GM19324 (cell line): Measurements from ENCODE around the gene GPX3.

Experiments used
- ATAC-seq: cut with Tn5 transposase; IDR thresholded peaks from one replicate; pipeline ENCODE4 v1.9.1; 2021; ENCODE audit warnings: mild to moderate bottlenecking, moderate library complexity; ENCODE audit not compliant: unreplicated experiment, low FRiP score

Gene GPX3

DNA sequence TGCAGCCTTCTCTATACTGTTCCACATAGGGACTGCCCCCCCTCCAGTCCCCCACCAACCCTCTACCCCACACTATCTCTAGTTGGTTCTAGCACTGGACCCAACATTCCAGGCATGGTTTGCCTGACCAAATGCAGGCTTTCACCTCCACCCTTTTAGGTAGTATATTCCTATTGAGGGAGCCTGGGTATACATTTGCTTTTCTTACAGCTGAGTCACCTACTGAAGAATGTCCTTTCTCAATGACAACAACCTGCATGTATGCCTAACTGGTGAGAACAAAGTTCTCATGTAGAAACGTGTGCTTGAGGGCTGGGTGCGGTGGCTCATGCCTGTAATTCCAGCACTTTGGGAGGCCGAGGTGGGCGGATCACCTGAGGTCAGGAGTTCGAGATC lies 52.2 kb downstream of the GPX3 start:
- ATAC-seq, result no peak

DNA sequence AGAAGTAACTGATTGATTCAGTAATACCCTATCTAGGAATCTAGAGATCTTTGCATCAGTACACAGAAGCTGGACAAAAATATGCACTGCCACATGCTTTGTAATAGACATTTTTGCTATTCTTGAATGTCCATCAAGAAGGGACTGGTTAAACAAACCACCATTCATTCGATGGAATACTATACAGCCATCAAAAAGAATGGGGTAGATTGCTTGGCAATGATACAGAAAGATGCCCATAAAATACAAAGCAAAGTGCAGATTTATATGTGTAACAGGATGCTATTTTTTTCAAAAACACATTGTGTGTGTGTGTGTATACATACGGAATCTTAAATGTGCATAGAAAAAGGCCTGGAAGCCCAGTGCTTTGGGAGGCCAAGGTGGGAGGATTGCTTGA lies 52.9 kb downstream of the GPX3 start:
- ATAC-seq, result no peak

DNA sequence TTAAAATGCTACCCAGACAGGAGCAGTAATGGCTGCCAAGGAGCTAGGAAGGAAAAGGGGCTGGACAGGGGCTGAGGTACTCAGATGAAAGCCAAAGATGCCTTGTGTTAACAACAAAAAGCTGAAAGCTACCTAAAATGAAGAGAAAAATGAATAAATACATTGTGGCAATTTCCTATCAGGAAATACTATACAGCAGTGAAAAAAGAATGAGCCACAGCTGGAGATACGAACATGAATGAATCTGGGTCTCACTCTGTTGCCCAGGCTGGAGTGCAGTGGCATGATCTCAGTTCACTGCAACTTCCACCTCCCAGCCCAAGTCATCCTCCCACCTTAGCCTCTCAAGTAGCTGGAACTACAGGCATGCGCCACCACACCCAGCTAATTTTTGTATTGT lies 54.2 kb downstream of the GPX3 start:
- ATAC-seq, result no peak

DNA sequence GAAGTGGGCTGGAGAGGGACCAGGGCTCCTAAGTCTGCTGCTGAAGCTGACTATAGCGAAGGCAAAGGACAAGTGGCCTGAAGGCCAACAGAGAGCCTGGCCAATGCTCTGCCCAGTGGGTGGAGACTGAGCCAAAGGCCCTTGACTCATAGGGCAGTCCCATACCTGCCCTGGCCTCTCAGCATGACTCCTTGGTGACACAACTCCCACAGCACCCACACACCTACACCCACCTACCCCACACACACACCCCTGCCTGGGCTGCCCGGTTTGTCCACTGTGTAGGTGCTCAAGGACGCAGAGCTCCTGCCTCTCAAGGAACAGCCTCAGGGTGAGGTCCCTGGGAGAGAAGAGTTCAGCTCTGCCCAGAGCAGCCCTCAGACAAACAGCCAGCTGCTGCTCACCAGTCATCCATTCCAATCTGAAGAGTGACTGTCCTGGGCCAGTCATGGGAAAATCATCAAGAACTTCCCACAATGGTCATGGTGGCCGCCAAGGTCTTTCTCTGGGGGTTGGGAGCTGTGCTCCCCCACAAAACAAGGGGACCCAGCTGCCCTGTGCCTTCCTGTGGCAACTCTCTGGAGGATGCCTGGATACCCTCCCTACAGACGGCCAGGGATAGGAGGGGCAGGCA lies 55.4 kb downstream of the GPX3 start:
- ATAC-seq, result no peak

DNA sequence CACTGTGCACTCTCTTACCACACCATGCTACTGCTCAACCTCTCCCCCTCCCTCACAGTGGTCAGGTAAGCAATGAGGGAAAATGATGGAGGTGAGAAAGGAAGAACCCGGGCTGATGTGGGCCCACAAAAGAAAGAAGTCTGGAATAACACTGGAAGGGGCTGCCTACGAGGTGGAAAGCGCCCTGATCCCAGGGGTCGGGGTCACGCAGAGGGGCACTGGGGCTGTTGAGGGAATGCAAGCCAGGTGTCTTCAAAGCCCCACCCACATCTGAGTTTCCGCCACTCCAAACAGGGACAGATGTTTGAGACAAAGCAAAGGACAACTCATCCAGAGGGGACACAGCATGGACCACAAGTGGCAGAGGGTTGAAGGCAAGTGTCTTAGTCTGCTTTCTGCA lies 56.2 kb downstream of the GPX3 start:
- no peak for ATAC-seq

DNA sequence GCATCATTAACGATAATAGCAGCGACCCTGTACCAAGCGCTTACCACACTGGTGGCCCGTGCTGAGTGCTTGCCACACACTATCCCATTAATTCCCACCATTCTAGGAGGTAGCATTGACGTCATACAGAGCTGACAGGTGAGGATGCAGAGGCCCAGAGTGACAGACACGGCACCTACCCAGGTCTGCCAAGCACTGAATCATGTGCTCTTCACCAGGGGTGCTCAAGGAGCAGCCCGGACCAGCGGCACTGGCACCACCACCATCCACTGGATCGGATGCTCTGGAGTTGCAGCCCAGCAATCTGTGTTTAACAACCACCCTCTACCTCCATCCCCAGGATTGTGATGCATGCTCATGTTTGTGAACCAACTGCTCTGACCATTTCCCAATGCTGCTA lies 57.0 kb downstream of the GPX3 start:
- ATAC-seq, result no peak

DNA sequence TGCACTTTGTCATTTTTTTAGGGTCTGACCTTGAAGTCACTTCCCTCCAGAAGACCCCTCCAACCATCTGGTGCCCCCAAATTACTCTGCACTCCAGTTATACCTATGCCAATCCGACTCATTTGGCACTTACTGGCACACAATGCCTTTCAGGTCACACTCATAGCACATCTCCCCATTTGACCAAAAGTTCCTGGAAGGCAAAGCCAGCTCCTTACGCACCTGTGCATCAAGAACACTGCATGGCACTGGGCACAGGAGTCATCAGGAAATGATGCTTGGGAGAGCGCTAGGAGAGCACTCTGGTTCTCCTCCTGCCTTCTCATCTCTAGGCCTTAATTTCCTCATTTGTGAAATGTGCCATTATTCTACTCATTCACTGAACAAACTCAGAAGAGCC lies 57.6 kb downstream of the GPX3 start:
- ATAC-seq, result no peak
